ENCODE measurements around the gene B3GALT5. TPM values are rescaled to one million over a fixed set of nuclear protein-coding genes. Genes with fewer than 3 reads are reported as not detected.

Gene B3GALT5
- polyA plus RNA-seq, 1 donor (not counting 4 experiments of a cell fraction or from before 2014, with no cell fraction given) = not detected

DNA sequence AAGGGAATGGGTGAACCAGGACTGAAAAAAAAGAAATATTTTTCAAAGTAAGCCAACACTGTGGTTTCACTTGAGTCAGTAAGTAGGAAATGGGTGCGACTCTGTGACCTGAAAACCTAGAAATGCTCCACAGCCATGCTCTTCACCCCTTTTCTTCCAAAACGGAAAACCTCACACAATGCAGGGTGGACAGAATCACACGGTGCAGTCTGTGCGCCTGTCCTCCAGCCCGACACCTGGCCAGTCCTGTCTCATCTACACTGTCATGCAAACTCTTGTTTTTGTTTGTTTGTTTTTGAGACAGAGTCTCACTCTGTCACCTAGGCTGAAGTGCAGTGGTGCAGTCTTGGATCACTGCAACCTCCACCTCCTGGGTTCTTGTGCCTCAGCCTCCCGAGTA is 53.3 kb downstream of the B3GALT5 start:
- no peaks in the 10 kb centered on the region for H4K20me1 ChIP-seq (ENCODE audit: control insufficient read depth, extremely low read depth, insufficient read depth, low read length)
- peaks cover 13% of the 10 kb centered on the region for H3K9me3 ChIP-seq (ENCODE audit: control insufficient read depth, low read depth, low read length)
- no peak overlapping the region for H2AFZ ChIP-seq (ENCODE audit: control insufficient read depth, low read length)
- dilution Hi-C loops (cut with MboI; ENCODE audit: extremely low pct_ligation_motif_present, low sequenced_read_pairs) = no loop called here
- no peak overlapping the region for H3K9ac ChIP-seq (ENCODE audit: control insufficient read depth, extremely low read depth, insufficient read depth, low read length)
- H3K27ac ChIP-seq (ENCODE audit: control insufficient read depth, insufficient read depth, low read length) = no peak overlapping the region
- DNase-seq (ENCODE audit: low read depth, low spot score) (no peak), FAIRE-seq (no peak)
- no peaks in the 10 kb centered on the region for H3K27me3 ChIP-seq (ENCODE audit: control insufficient read depth, extremely low read depth, insufficient read depth, low read length)
- H3K9me1 ChIP-seq (ENCODE audit: control insufficient read depth, extremely low read depth, insufficient read depth, low read length) = no peaks in the 10 kb centered on the region
- no peak overlapping the region for H3K4me2 ChIP-seq (ENCODE audit: control insufficient read depth, extremely low read depth, insufficient read depth, low read depth, low read length)
- H3K79me2 ChIP-seq (ENCODE audit: control insufficient read depth, insufficient read depth, low read length) = no peaks in the 10 kb centered on the region
- no peak for TF ChIP-seq EZH2 (IDR thresholded peaks at IDR 0.05; ENCODE audit: low read length)
- no peak for TF ChIP-seq CTCF (optimal IDR thresholded peaks at IDR 0.05 in 1 of 3, IDR thresholded peaks at IDR 0.05 in 1 of 3, conservative IDR thresholded peaks at IDR 0.05 in 1 of 3; ENCODE audit: extremely low read depth in 1 of 3, insufficient read depth in 2 of 3, low read length in 3 of 3)
- H3K4me3 ChIP-seq (ENCODE audit: control insufficient read depth in 2 of 3, extremely low read depth in 1 of 3, insufficient read depth in 2 of 3, low read depth in 1 of 3, low read length in 3 of 3) = no peak overlapping the region
- no peaks in the 10 kb centered on the region for H3K36me3 ChIP-seq (ENCODE audit: control insufficient read depth in 2 of 2, extremely low read depth in 1 of 2, insufficient read depth in 2 of 2, low read length in 2 of 2)
- no peaks in the 10 kb centered on the region for H3K4me1 ChIP-seq (ENCODE audit: control insufficient read depth, extremely low read depth, insufficient read depth, low read length)

- no peaks in the 10 kb centered on the region for H3K9me1 ChIP-seq (ENCODE audit: control insufficient read depth, extremely low read depth, insufficient read depth, low read length)
- no peaks in the 10 kb centered on the region for H4K20me1 ChIP-seq (ENCODE audit: control insufficient read depth, extremely low read depth, insufficient read depth, low read length)
- no peak overlapping the region for H2AFZ ChIP-seq (ENCODE audit: control insufficient read depth, low read length)
- peaks cover 9% of the 10 kb centered on the region for H3K9me3 ChIP-seq (ENCODE audit: control insufficient read depth, low read depth, low read length)
- no peaks in the 10 kb centered on the region for H3K36me3 ChIP-seq (ENCODE audit: control insufficient read depth in 2 of 2, extremely low read depth in 1 of 2, insufficient read depth in 2 of 2, low read length in 2 of 2)
- H3K27me3 ChIP-seq (ENCODE audit: control insufficient read depth, extremely low read depth, insufficient read depth, low read length) = no peaks in the 10 kb centered on the region
- H3K79me2 ChIP-seq (ENCODE audit: control insufficient read depth, insufficient read depth, low read length) = no peaks in the 10 kb centered on the region
- no peak overlapping the region for H3K27ac ChIP-seq (ENCODE audit: control insufficient read depth, insufficient read depth, low read length)
- TF ChIP-seq CTCF (optimal IDR thresholded peaks at IDR 0.05 in 1 of 3, IDR thresholded peaks at IDR 0.05 in 1 of 3, conservative IDR thresholded peaks at IDR 0.05 in 1 of 3; ENCODE audit: extremely low read depth in 1 of 3, insufficient read depth in 2 of 3, low read length in 3 of 3) (no peak), EZH2 (IDR thresholded peaks at IDR 0.05; ENCODE audit: low read length) (no peak)
- no peaks in the 10 kb centered on the region for H3K4me1 ChIP-seq (ENCODE audit: control insufficient read depth, extremely low read depth, insufficient read depth, low read length)
- H3K9ac ChIP-seq (ENCODE audit: control insufficient read depth, extremely low read depth, insufficient read depth, low read length) = no peak overlapping the region
- dilution Hi-C loops (cut with MboI; ENCODE audit: extremely low pct_ligation_motif_present, low sequenced_read_pairs) = no loop called here
- FAIRE-seq (no peak), DNase-seq (ENCODE audit: low read depth, low spot score) (no peak)
- H3K4me3 ChIP-seq (ENCODE audit: control insufficient read depth in 2 of 3, extremely low read depth in 1 of 3, insufficient read depth in 2 of 3, low read depth in 1 of 3, low read length in 3 of 3) = no peak overlapping the region
- no peak overlapping the region for H3K4me2 ChIP-seq (ENCODE audit: control insufficient read depth, extremely low read depth, insufficient read depth, low read depth, low read length)
Measured at GRCh38 chr21:39666681-39667315, 54.1 kb downstream of the B3GALT5 start.
